RPMI7951 (cell line): ENCODE measurements around the gene CNGA3. TPM values are rescaled to one million over a fixed set of nuclear protein-coding genes. Genes with fewer than 3 reads are reported as not detected.
A peak's percentile ranks its signal among the peaks of the same experiment; 100 is the strongest.

Source experiments
- DNase-seq: peaks from one replicate; pipeline ENCODE4 v3.0.0-alpha.2; 2012; ENCODE audit warnings: low read depth
- total RNA-seq: library from RNA; depleted of rRNA; stranded (reverse); fragments of >200 nt; shearing (Covaris generic); gene quantifications from 2 replicates; pipeline ENCODE4 v1.2.3, GENCODE V29; 2014; rRNA removed

Gene CNGA3
- total RNA-seq, 1 experiment from 2014 or later: not detected

- no peak for DNase-seq
Measured at GRCh38 chr2:98441706-98442450, 95.6 kb downstream of the CNGA3 start.

DNA sequence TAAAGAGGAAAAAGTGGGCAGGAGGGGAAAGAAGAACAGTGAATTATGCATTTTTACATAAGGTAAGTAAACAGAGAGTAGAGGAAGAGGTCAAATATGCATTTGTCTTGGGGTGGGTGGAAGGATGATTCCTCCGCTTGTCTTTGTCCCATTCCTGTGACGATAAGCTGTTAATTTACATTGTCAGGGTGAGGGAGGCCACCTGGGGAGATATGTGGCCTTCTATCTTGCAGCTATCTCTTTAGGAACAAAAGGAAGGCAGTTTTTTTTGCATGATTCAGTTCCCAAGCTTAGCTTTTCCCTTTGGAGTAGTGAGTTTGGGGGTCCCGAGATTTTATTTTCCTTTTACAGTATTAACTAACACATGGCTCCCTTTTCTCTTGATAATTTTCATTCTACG lies 96.2 kb downstream of the CNGA3 start:
- DNase-seq: no peak

GRCh38 chr2:98444436-98445176 lies 98.3 kb downstream of the CNGA3 start, which contains the start of gene INPP4A:
TSS of gene INPP4A (plus strand) at chr2:98444858. CDS start at chr2:98520049, 75,191 bp downstream.
- peak; percentile 59 for DNase-seq

DNA sequence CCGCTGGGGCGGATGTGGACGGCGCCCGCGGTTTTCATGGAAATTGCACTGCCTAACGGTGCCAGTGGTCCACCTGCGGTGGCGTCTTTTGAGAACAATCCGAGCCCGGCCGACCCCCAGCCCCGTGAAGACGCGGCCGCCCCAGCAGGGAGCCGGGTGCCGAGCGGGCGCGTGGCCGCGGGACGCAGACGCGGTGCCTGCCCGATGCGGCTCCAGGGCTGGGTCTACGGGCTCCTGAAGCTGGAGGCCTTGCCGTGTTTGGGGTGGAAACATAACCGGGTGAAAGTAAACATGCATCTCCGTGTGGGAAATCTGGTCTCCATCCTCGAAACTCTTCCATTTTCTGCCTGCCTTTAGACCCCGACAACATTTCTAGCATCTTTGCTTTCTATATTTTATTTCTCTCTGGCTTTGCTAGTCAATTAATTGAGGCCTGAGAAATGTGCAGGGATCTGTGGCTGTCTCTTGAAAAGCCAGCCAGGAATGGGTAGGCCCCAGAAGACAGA lies 99.0 kb downstream of the CNGA3 start:
- no peak for DNase-seq

GRCh38 chr2:98445683-98446581 lies 99.7 kb downstream of the CNGA3 start:
- peak; percentile 29 for DNase-seq

- no peak for DNase-seq
Measured at GRCh38 chr2:98446850-98447249, 100.6 kb downstream of the CNGA3 start.

Other genes with a start within 250 kb of the CNGA3 start
- gene INPP4A, start 98.4 kb downstream of the CNGA3 start, total RNA-seq: 9.9 and 12.5 TPM in 2 replicates